PC-3 (cell line): Measurements from ENCODE around the gene KIF3A.

Experiments used
- CTCF ChIP-seq: fragments of 300-600 bp; sonication (generic); conservative IDR thresholded peaks from 2 replicates; pipeline ENCODE4 v1.5.1; 2017; ENCODE audit warnings: antibody characterized with exemption, low read depth, mild to moderate bottlenecking, low read length
- EZH2 ChIP-seq: fragments of 300-600 bp; sonication (generic); IDR thresholded peaks from one replicate; pipeline ENCODE4 v1.6.1; 2017; ENCODE audit warnings: antibody characterized with exemption, mild to moderate bottlenecking, low read length; ENCODE audit not compliant: unreplicated experiment
- EZH2phosphoT487 ChIP-seq: fragments of 300-600 bp; sonication (generic); IDR thresholded peaks from 2 replicates; pipeline ENCODE4 v1.6.1; 2018; ENCODE audit warnings: mild to moderate bottlenecking, antibody characterized with exemption, low read length, borderline replicate concordance

- TF ChIP-seq CTCF (no peak), EZH2 (no peak), EZH2phosphoT487 (no peak)
Measured at GRCh38 chr5:132776131-132776937, 39.0 kb upstream of the KIF3A start.
